ENCODE measurements around the gene SRPRA. TPM values are rescaled to one million over a fixed set of nuclear protein-coding genes. Genes with fewer than 3 reads are reported as not detected.

SRPRA gene
- total and polyA plus RNA-seq, 4 donors: 28.7 to 143 (median 102) TPM

DNA sequence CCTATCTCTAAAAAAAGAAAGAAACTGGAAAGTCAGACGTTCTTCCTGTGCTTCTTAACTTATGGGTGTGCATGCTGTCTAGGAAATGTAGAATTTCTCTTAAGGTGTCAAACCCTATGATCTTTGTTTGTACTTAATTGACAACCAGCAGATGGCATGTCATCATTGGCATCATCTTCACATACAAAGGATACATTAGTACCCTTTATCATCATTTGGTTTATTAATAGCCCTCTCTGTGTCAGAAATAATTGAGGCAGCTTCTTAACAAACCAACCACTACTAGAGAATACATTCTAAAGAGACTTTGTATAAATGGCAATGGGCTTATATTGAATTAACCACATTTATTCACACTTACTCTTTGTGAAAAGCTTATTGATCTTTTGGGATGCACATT is 13.9 kb downstream of the SRPRA start:
- Histone ChIP-seq H3K36me3 (ENCODE audit: control insufficient read depth in 4 of 4, insufficient read depth in 3 of 4, low read depth in 1 of 4, low read length in 3 of 4) (peaks cover 0 to 13% (median 10%) of the 10 kb centered on the region in 4 donors), H3K4me1 (ENCODE audit: control insufficient read depth in 4 of 4, insufficient read depth in 4 of 4, low read length in 3 of 4) (peaks cover 0 to 6% (median 2%) of the 10 kb centered on the region in 4 donors), H3K4me3 (ENCODE audit: low read depth in 1 of 3, low read length in 3 of 3) (no peak overlapping the region), H3K27me3 (ENCODE audit: control insufficient read depth in 4 of 4, insufficient read depth in 4 of 4, low read length in 3 of 4) (no peaks in the 10 kb centered on the region), H3K9me3 (ENCODE audit: control insufficient read depth in 4 of 4, low read length in 3 of 4) (no peaks in the 10 kb centered on the region), H3K27ac (ENCODE audit: low read depth in 1 of 2, low read length in 2 of 2) (no peak overlapping the region), H3K9ac (ENCODE audit: low read depth in 1 of 2, low read length in 2 of 2) (no peak overlapping the region)
- 73% methylated on average over 1 of the region's 1 CpG for WGBS
- no peak for DNase-seq (ENCODE audit: low spot score)
- no peak for TF ChIP-seq FOXA1 (IDR thresholded peaks at IDR 0.05)

- no peak overlapping the region for H3K4me3 ChIP-seq (ENCODE audit: low read depth in 1 of 3, low read length in 3 of 3)
- WGBS: 93% methylated on average over 4 of the region's 4 CpGs
- H3K36me3 ChIP-seq (ENCODE audit: control insufficient read depth in 4 of 4, insufficient read depth in 3 of 4, low read depth in 1 of 4, low read length in 3 of 4): peaks cover 0 to 13% (median 10%) of the 10 kb centered on the region in 4 donors
Measured at GRCh38 chr11:126253265-126253664, 15.4 kb downstream of the SRPRA start.

DNA sequence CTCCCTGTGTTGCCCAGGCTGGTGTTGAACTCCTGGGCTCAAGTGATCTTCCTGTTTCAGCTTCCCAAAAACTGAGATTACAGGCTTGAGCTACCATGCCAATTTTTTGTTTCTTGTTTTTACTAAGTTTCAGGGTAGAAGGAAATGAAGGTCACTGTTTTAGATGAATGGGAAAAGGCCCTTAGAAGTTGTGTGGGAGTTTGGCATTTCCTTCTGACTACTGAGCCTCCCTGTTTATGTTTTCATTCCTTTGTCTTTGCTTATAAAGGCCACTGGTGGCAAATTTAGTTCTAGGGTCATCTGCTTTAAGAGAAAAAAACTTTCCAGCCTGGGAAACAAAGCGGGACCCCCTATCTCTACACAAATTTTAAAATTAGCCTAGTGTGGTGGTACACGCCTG is 22.1 kb downstream of the SRPRA start:
- Histone ChIP-seq H3K9ac (ENCODE audit: low read depth in 1 of 2, low read length in 2 of 2) (no peak overlapping the region), H3K4me3 (ENCODE audit: low read depth in 1 of 3, low read length in 3 of 3) (no peak overlapping the region), H3K4me1 (ENCODE audit: control insufficient read depth in 4 of 4, insufficient read depth in 4 of 4, low read length in 3 of 4) (peaks cover 0 to 1% (median 0%) of the 10 kb centered on the region in 4 donors), H3K36me3 (ENCODE audit: control insufficient read depth in 4 of 4, insufficient read depth in 3 of 4, low read depth in 1 of 4, low read length in 3 of 4) (peaks cover 0 to 13% (median 11%) of the 10 kb centered on the region in 4 donors), H3K27ac (ENCODE audit: low read depth in 1 of 2, low read length in 2 of 2) (no peak overlapping the region), H3K9me3 (ENCODE audit: control insufficient read depth in 4 of 4, low read length in 3 of 4) (no peaks in the 10 kb centered on the region), H3K27me3 (ENCODE audit: control insufficient read depth in 4 of 4, insufficient read depth in 4 of 4, low read length in 3 of 4) (no peaks in the 10 kb centered on the region)
- TF ChIP-seq EGR1 (IDR thresholded peaks at IDR 0.05; ENCODE audit: low read depth in 2 of 2) (no peak), JUND (IDR thresholded peaks at IDR 0.05) (no peak)
- DNase-seq (ENCODE audit: low spot score): no peak
- 86% methylated on average over 2 of the region's 2 CpGs for WGBS

More at GRCh38 chr11:126253265-126253664, 15.4 kb downstream of the SRPRA start:
- H3K4me1 ChIP-seq (ENCODE audit: control insufficient read depth in 4 of 4, insufficient read depth in 4 of 4, low read length in 3 of 4): peaks cover 0 to 6% (median 2%) of the 10 kb centered on the region in 4 donors
- DNase-seq (ENCODE audit: low spot score): no peak
- H3K27me3 ChIP-seq (ENCODE audit: control insufficient read depth in 4 of 4, insufficient read depth in 4 of 4, low read length in 3 of 4): no peaks in the 10 kb centered on the region
- H3K9ac ChIP-seq (ENCODE audit: low read depth in 1 of 2, low read length in 2 of 2): no peak overlapping the region
- no peak for TF ChIP-seq JUND (IDR thresholded peaks at IDR 0.05)
- no peak for TF ChIP-seq YY1 (IDR thresholded peaks at IDR 0.05)
- TF ChIP-seq FOXA1 (IDR thresholded peaks at IDR 0.05): no peak
- TF ChIP-seq, protein P1, sequence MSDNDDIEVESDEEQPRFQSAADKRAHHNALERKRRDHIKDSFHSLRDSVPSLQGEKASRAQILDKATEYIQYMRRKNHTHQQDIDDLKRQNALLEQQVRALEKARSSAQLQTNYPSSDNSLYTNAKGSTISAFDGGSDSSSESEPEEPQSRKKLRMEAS (IDR thresholded peaks at IDR 0.05): no peak
- TF ChIP-seq, protein P2, sequence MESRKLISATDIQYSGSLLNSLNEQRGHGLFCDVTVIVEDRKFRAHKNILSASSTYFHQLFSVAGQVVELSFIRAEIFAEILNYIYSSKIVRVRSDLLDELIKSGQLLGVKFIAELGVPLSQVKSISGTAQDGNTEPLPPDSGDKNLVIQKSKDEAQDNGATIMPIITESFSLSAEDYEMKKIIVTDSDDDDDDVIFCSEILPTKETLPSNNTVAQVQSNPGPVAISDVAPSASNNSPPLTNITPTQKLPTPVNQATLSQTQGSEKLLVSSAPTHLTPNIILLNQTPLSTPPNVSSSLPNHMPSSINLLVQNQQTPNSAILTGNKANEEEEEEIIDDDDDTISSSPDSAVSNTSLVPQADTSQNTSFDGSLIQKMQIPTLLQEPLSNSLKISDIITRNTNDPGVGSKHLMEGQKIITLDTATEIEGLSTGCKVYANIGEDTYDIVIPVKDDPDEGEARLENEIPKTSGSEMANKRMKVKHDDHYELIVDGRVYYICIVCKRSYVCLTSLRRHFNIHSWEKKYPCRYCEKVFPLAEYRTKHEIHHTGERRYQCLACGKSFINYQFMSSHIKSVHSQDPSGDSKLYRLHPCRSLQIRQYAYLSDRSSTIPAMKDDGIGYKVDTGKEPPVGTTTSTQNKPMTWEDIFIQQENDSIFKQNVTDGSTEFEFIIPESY (IDR thresholded peaks at IDR 0.05): no peak
- TF ChIP-seq GABPA (IDR thresholded peaks at IDR 0.05 in 1 of 2, conservative IDR thresholded peaks at IDR 0.05 in 1 of 2): no peak
- no peak for TF ChIP-seq SP1 (IDR thresholded peaks at IDR 0.05)
- H3K27ac ChIP-seq (ENCODE audit: low read depth in 1 of 2, low read length in 2 of 2): no peak overlapping the region
- H3K9me3 ChIP-seq (ENCODE audit: control insufficient read depth in 4 of 4, low read length in 3 of 4): no peaks in the 10 kb centered on the region

DNA sequence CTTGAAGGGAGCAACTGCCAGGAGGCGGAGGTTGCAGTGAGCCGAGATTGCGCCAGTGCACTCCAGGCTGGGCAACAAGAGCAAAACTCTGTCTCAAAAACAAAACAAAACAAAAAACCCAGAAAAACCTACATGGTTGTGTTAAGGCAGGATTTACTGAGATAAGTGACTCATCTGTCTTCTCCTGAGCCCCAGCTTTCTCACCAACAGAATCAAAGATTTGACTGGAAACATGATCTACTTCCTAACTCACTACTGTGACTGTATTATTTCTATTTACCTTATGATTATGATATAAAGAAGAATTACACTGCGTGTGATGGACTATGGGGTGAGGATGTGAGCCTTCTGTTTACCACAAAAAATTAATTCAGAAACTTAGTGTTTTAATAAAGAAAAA is 35.3 kb downstream of the SRPRA start:
- Histone ChIP-seq H3K9me3 (ENCODE audit: control insufficient read depth in 4 of 4, low read length in 3 of 4) (no peaks in the 10 kb centered on the region), H3K4me1 (ENCODE audit: control insufficient read depth in 4 of 4, insufficient read depth in 4 of 4, low read length in 3 of 4) (peaks cover 4 to 10% (median 7%) of the 10 kb centered on the region in 4 donors), H3K36me3 (ENCODE audit: control insufficient read depth in 4 of 4, insufficient read depth in 3 of 4, low read depth in 1 of 4, low read length in 3 of 4) (peaks cover 0 to 6% (median 4%) of the 10 kb centered on the region in 4 donors), H3K27ac (ENCODE audit: low read depth in 1 of 2, low read length in 2 of 2) (no peak overlapping the region), H3K27me3 (ENCODE audit: control insufficient read depth in 4 of 4, insufficient read depth in 4 of 4, low read length in 3 of 4) (no peaks in the 10 kb centered on the region), H3K4me3 (ENCODE audit: low read depth in 1 of 3, low read length in 3 of 3) (no peak overlapping the region), H3K9ac (ENCODE audit: low read depth in 1 of 2, low read length in 2 of 2) (no peak overlapping the region)
- no peak for DNase-seq (ENCODE audit: low spot score)
- whole genome bisulfite sequencing: 98% methylated on average over 4 of the region's 4 CpGs
- TF ChIP-seq YY1 (IDR thresholded peaks at IDR 0.05) (no peak), NR2F2 (IDR thresholded peaks at IDR 0.05) (no peak), FOXA1 (IDR thresholded peaks at IDR 0.05) (no peak), RXRA (IDR thresholded peaks at IDR 0.05) (no peak), HNF4A (conservative IDR thresholded peaks at IDR 0.05) (no peak), TAF1 (conservative IDR thresholded peaks at IDR 0.05) (no peak), FOXA2 (IDR thresholded peaks at IDR 0.05) (no peak)
- TF ChIP-seq, protein P1 (IDR thresholded peaks at IDR 0.05): no peak
- TF ChIP-seq, protein P2 (IDR thresholded peaks at IDR 0.05): no peak

Data from liver (tissue), 9 donors.